Activated T-cell treated with anti-CD3 and anti-CD28 coated beads for 1 hour (primary cell): ENCODE measurements around the gene CCDC69.

Experiments used
- DNase-seq: peaks from one replicate; pipeline ENCODE4 v3.0.0-alpha.2; 2020; ENCODE audit warnings: low read depth

CCDC69 gene

DNA sequence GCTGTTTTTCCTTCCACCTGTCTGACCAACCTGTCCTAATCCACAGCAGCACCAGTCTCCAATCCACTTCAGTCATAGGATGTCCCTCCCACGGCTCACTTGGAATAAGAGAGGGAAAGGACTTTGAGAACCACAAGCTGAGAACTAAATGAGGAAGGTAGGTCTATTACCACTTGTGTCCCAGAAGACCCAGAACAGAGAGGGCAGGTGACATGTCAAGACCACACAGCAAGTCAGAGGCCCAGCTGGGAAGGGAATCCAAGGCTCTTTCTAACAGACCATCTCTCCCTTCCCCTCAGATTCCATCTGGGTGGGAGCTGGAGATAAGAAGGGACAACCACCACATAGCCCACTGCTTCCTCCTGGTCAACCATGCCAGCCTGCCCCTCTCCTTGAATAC, 81.0 kb downstream of the CCDC69 start:
- no peak for DNase-seq

DNA sequence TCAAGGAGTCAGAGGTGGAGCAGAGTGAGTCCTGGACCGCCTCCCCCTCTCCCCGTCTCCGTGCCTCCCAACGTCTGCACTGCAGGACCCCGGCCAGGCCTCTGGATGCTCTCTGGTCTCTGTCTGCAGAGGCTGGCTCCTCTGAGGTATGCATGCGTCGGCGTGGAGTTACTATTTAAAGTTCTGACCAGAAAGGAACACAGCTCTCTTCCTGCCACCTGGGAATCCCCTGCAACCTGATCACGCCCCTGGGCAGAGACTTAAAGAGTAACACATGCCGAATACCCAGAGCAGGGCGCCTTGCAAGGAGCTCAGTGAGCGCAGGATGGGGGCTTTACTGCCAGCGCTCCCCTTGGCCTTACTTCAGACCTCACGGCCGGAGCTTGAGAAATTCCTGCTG, 82.4 kb downstream of the CCDC69 start:
- DNase-seq: peak; percentile 46

DNA sequence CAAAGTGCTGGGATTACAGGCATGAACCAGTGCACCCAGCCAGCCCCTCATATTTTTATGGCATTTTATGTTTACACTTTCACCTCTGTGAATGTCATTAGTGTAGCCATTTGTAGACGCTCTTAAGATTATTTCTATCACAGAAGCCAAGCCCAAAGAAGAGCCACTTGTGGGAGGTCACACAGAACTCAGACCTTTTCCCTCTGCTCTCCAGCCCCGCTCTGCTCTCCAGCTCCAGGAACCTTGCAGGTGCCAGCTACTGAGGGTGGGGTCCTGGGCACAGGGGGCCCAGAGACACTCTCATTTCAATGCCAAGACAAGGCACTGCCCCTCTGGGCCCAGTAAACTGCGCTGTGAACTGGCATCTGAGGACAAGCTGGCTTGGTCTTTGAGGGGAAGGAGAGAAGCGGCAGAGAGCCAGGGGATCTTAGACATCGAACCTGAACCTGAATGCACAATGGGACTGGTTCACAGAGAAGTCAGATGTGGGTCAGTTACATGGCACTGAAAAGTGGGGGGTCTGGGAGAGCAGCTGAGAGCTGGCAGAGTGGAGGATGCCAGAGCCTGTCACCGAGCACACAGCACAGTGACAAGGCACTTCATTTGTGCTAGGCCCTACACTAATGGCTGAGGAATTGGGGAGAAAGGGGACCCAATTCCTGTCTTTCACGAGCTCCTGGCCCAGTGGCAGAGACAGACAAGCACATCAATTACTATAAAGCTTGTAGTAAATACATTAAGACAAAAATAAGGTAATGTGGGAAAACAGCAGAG, 83.0 kb downstream of the CCDC69 start:
- DNase-seq: no peak

DNA sequence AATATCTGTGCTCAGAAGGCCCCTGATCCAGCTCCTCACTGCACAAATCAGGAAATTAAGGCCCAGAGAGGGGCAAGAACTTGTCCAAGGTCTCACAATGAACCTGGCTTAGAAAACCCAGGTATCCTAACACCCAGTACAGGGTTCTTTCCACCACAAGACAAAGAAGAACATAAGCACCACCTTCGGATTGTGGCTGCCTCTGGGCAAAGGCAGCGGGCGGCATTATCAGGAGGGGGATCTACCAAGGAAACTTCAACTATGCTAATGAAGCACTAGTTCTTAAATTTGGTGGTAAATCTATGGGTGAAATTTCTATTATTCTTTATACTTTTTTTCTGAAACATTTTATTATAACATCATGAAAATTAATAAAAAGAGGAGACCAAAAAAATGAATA, 84.2 kb downstream of the CCDC69 start:
- DNase-seq: no peak

DNA sequence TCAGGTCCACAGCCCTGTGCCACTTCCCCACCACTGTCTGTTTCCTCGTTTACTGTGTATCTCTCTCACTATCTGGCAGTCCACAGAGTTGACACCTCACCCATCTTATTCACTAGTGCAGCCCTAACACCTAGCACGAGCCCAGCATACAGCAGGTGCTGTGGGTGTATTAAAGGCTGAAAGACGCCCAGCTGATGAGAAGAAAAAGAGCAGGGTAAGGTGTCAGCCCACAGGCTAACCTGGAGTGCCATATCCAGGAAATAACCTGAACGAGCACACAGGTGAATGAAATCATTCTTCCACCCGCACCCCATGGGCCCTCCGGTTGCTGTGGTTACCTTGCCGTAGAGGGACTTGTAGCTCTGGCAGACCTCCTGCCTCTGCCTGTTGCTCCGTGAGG, 84.9 kb downstream of the CCDC69 start:
- DNase-seq: no peak

DNA sequence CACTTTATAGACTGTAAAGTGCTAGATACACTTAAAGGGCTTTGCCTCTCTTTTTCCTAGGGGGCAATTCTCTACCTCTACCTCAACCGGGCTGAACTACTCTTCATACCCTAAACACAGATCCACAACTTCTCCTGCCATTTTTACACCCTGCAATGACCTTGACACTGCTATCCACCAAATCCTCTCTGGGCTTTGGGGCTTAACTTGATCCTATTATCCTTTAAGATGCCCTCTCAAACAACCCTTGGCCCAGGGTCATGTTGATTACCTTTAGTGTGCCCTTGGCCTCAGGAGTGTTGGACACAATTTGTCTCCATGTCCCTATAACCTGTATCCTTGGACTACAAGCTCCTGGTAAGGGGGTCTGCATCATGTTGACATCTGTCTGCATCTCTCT, 85.8 kb downstream of the CCDC69 start:
- no peak for DNase-seq

DNA sequence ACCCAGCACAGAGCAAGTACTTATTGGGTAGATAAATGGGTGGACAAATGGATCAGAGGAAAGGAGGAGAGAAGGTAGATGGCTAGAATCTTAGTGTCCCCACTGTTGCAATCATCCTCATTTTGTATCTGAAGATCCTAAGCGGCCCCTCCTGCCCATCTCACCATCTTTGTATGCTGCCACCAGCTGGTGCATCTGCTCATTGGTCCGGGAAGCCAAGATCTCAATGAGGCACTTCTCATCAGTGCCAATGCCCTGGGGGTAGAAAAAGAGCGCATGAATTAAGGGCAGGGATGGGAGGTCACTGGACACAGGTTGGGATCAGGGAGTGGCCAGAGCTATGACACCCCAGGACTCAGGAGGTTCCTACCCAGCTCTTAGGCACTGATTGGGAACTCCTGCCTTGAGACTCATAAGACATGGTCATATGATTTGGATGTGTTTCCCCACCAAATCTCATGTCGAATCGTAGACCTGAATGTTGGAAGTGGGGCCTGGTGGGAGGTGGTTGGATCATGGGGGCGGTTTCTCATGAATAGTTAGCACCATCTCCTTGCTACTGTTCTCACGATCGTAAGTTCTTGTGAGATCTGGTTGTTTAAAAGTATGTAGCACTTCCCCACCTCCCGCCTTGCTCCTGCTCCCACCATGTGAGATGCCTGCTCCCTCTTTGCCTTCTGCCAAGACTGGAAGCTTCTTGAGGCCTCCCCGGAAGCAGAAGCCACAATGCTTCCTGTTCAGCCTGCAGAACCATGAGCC, 86.6 kb downstream of the CCDC69 start:
- no peak for DNase-seq

DNA sequence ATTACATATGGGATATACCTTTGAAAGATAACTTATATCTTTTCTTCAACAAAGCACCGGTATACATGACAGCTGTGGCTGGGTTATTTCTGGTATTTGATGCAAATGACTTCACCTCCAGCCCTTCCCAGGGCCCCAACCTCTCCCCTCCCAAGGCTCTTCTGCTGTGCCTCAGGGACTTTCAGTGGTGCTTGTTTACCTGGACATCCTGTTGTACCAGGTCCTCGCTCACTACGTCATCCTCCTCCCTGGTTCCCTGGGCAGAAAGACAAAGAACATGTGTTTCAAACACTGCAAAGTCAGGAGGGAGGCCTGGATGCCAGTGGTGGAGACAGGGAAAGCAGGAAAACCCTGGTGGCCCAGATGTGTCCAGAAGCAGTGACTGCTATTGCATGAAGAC, 89.7 kb downstream of the CCDC69 start:
- DNase-seq: no peak

DNA sequence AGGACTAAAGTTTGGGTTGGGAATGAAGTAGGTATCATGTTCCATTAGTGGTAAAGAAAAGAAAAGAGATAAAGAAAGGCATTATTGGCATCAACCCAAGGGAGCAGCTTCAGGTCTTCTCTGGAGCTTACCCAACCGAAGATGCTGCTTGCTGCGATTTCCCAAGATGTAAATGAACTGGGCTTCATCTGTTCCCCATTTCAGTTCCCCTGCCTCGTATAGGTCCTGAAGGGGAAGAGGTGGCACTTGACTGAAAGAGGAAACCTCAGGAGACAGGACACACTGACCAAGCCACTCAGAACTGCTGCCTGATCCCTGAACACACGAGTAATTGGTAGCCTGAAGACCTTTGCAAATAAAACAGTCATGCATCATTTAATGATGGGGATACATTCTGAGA, 90.9 kb downstream of the CCDC69 start:
- DNase-seq: no peak
